ENCODE measurements around the gene PGC.

PGC gene

GRCh38 chr6:41714556-41715273 is 32.5 kb downstream of the PGC start:
- DNase-seq (ENCODE audit: low read depth): no peak

- DNase-seq (ENCODE audit: low read depth): no peak
These were observed 33.4 kb downstream of the PGC start for GRCh38 chr6:41713650-41714291.

GRCh38 chr6:41713159-41713649 is 34.0 kb downstream of the PGC start:
- no peak for DNase-seq (ENCODE audit: low read depth)

GRCh38 chr6:41712651-41713103 is 34.5 kb downstream of the PGC start:
- no peak for DNase-seq (ENCODE audit: low read depth)

- DNase-seq (ENCODE audit: low read depth): no peak
These were observed 35.7 kb downstream of the PGC start for GRCh38 chr6:41711323-41712038.

GRCh38 chr6:41709375-41709774 is 37.8 kb downstream of the PGC start:
- no peak for DNase-seq (ENCODE audit: low read depth)

- DNase-seq (ENCODE audit: low read depth): no peak
These were observed 38.3 kb downstream of the PGC start for GRCh38 chr6:41708856-41709255.

GRCh38 chr6:41707565-41708200 is 39.5 kb downstream of the PGC start:
- no peak for DNase-seq (ENCODE audit: low read depth)

- peak; percentile 76 for DNase-seq (ENCODE audit: low read depth)
These were observed 40.2 kb downstream of the PGC start for GRCh38 chr6:41706876-41707564.

GRCh38 chr6:41705996-41706835 is 41.0 kb downstream of the PGC start:
- DNase-seq (ENCODE audit: low read depth): peak; percentile 48

- no peak for DNase-seq (ENCODE audit: low read depth)
These were observed 41.7 kb downstream of the PGC start for GRCh38 chr6:41705311-41705995.

- no peak for DNase-seq (ENCODE audit: low read depth)
These were observed 42.4 kb downstream of the PGC start for GRCh38 chr6:41704656-41705310.

GRCh38 chr6:41704028-41704427 is 43.2 kb downstream of the PGC start:
- no peak for DNase-seq (ENCODE audit: low read depth)

- no peak for DNase-seq (ENCODE audit: low read depth)
These were observed 44.3 kb downstream of the PGC start for GRCh38 chr6:41702771-41703494.

GRCh38 chr6:41702089-41702745 is 45.0 kb downstream of the PGC start:
- DNase-seq (ENCODE audit: low read depth): no peak

- no peak for DNase-seq (ENCODE audit: low read depth)
These were observed 46.5 kb downstream of the PGC start for GRCh38 chr6:41700463-41701347.

- no peak for DNase-seq (ENCODE audit: low read depth)
These were observed 48.1 kb downstream of the PGC start for GRCh38 chr6:41699063-41699462.

Data from fibroblast of the conjunctiva (primary cell).